HL-60 (cell line): Measurements from ENCODE around the gene OSBPL3.

Source experiments
- CTCF ChIP-seq: IDR thresholded peaks from one replicate; pipeline ENCODE4 v1.5.1; 2011; ENCODE audit warnings: low read length, control low read depth, inconsistent platforms; ENCODE audit not compliant: insufficient read depth
- GABPA ChIP-seq: IDR thresholded peaks from 2 replicates; pipeline ENCODE4 v1.6.1; 2012; ENCODE audit warnings: low read depth
- POLR2AphosphoS5 ChIP-seq: IDR thresholded peaks from 2 replicates; pipeline ENCODE4 v1.6.1; 2012; ENCODE audit warnings: low read depth
- SPI1 ChIP-seq: IDR thresholded peaks from 2 replicates; pipeline ENCODE4 v1.6.1; 2012; ENCODE audit warnings: low read depth, mild to moderate bottlenecking, borderline replicate concordance
- TF ChIP-seq, protein P1 (sequence below): IDR thresholded peaks from 2 replicates; pipeline ENCODE4 v1.6.1; 2012; ENCODE audit warnings: low read depth; ENCODE audit not compliant: insufficient replicate concordance

DNA sequence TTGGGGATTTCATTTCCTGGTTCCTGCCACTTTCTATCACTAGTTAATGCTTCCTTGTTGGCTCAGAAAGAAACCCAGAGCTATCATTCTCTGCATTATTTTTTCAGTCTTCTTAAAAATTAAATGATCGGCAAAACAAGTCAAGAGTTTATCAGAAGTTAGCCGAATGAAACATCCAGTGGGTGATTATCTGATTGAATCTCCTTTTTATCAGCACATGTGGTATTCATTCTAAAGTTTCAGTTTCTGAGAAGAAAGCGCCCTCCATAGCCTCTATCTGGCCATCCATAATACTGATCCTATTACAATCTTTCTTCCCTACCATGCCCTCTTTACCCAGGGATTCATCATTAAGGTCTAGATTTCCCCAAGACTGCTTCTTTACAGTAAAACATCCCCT lies 71.8 kb downstream of the OSBPL3 start:
- TF ChIP-seq, protein P1, sequence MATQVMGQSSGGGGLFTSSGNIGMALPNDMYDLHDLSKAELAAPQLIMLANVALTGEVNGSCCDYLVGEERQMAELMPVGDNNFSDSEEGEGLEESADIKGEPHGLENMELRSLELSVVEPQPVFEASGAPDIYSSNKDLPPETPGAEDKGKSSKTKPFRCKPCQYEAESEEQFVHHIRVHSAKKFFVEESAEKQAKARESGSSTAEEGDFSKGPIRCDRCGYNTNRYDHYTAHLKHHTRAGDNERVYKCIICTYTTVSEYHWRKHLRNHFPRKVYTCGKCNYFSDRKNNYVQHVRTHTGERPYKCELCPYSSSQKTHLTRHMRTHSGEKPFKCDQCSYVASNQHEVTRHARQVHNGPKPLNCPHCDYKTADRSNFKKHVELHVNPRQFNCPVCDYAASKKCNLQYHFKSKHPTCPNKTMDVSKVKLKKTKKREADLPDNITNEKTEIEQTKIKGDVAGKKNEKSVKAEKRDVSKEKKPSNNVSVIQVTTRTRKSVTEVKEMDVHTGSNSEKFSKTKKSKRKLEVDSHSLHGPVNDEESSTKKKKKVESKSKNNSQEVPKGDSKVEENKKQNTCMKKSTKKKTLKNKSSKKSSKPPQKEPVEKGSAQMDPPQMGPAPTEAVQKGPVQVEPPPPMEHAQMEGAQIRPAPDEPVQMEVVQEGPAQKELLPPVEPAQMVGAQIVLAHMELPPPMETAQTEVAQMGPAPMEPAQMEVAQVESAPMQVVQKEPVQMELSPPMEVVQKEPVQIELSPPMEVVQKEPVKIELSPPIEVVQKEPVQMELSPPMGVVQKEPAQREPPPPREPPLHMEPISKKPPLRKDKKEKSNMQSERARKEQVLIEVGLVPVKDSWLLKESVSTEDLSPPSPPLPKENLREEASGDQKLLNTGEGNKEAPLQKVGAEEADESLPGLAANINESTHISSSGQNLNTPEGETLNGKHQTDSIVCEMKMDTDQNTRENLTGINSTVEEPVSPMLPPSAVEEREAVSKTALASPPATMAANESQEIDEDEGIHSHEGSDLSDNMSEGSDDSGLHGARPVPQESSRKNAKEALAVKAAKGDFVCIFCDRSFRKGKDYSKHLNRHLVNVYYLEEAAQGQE, result no peak
- no peak for TF ChIP-seq CTCF
- TF ChIP-seq POLR2AphosphoS5, result no peak
- TF ChIP-seq GABPA, result no peak
- TF ChIP-seq SPI1, result no peak
